IPS-15b (cell line): ENCODE data around the gene JSRP1.

Source experiments
- H3K27me3 ChIP-seq: one replicate; pipeline ENCODE4 v1.6.1; 2013; ENCODE audit warnings: low read length; ENCODE audit not compliant: control insufficient read depth, insufficient read depth
- H3K36me3 ChIP-seq: one replicate; pipeline ENCODE4 v1.6.1; 2013; ENCODE audit warnings: low read length; ENCODE audit not compliant: control insufficient read depth, insufficient read depth
- H3K4me1 ChIP-seq: one replicate; pipeline ENCODE4 v1.6.1; 2013; ENCODE audit warnings: mild to moderate bottlenecking, low read length; ENCODE audit not compliant: control insufficient read depth, insufficient read depth
- H3K4me3 ChIP-seq: one replicate; pipeline ENCODE4 v1.5.1; 2013; ENCODE audit warnings: low read depth, low read length
- H3K9ac ChIP-seq: one replicate; pipeline ENCODE4 v1.6.1; 2013; ENCODE audit warnings: low read depth, mild to moderate bottlenecking, low read length
- H3K9me3 ChIP-seq: one replicate; pipeline ENCODE4 v1.6.1; 2013; ENCODE audit warnings: mild to moderate bottlenecking, low read length; ENCODE audit not compliant: control insufficient read depth, insufficient read depth

The JSRP1 gene

GRCh38 chr19:2224754-2225349, 31.4 kb downstream of the JSRP1 start:
- H3K4me1 ChIP-seq = no peaks in the 10 kb centered on the region
- no peaks in the 10 kb centered on the region for H3K27me3 ChIP-seq
- no peaks in the 10 kb centered on the region for H3K9me3 ChIP-seq
- peaks cover 84% of the 10 kb centered on the region for H3K36me3 ChIP-seq
- no peak overlapping the region for H3K9ac ChIP-seq
- H3K4me3 ChIP-seq = no peak overlapping the region

GRCh38 chr19:2223959-2224358, 32.3 kb downstream of the JSRP1 start:
- no peak overlapping the region for H3K9ac ChIP-seq
- H3K9me3 ChIP-seq = no peaks in the 10 kb centered on the region
- no peak overlapping the region for H3K4me3 ChIP-seq
- peaks cover 80% of the 10 kb centered on the region for H3K36me3 ChIP-seq
- no peaks in the 10 kb centered on the region for H3K27me3 ChIP-seq
- no peaks in the 10 kb centered on the region for H3K4me1 ChIP-seq

DNA sequence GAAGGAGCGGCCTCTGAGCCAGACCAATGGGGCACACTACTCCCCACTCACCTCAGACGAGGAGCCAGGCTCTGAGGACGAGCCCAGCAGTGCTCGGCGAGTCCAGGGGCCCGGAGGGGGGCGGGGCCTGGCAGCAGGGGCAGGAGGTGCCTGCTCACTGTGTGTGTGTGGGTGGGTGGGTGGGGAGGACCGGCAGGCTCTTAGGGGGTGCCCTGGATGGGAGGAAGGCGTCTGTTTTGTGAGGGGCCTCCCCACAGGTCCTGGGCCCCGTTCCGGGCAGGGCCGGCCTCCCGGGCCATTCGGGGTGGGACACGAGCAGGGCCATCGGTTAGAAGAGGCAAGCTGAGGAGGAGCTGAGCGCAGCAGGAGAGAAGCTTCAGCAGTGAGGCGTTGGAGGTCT, 32.8 kb downstream of the JSRP1 start:
- H3K9ac ChIP-seq = no peak overlapping the region
- no peaks in the 10 kb centered on the region for H3K27me3 ChIP-seq
- peaks cover 75% of the 10 kb centered on the region for H3K36me3 ChIP-seq
- H3K9me3 ChIP-seq = no peaks in the 10 kb centered on the region
- H3K4me3 ChIP-seq = no peak overlapping the region
- H3K4me1 ChIP-seq = no peaks in the 10 kb centered on the region

- Histone ChIP-seq H3K4me3 (no peak overlapping the region), H3K9ac (no peak overlapping the region), H3K27me3 (no peaks in the 10 kb centered on the region), H3K36me3 (peaks cover 78% of the 10 kb centered on the region), H3K9me3 (no peaks in the 10 kb centered on the region), H3K4me1 (no peaks in the 10 kb centered on the region)
These were observed 34.3 kb downstream of the JSRP1 start for GRCh38 chr19:2221918-2222317.

- Histone ChIP-seq H3K9ac (no peak overlapping the region), H3K27me3 (no peaks in the 10 kb centered on the region), H3K9me3 (no peaks in the 10 kb centered on the region), H3K36me3 (peaks cover 78% of the 10 kb centered on the region), H3K4me3 (no peak overlapping the region), H3K4me1 (no peaks in the 10 kb centered on the region)
These were observed 34.9 kb downstream of the JSRP1 start for GRCh38 chr19:2221250-2221831.

GRCh38 chr19:2219726-2220125, 36.5 kb downstream of the JSRP1 start:
- no peak overlapping the region for H3K4me3 ChIP-seq
- peaks cover 77% of the 10 kb centered on the region for H3K36me3 ChIP-seq
- no peaks in the 10 kb centered on the region for H3K9me3 ChIP-seq
- H3K9ac ChIP-seq = no peak overlapping the region
- H3K27me3 ChIP-seq = no peaks in the 10 kb centered on the region
- H3K4me1 ChIP-seq = no peaks in the 10 kb centered on the region

GRCh38 chr19:2217591-2217990, 38.6 kb downstream of the JSRP1 start:
- no peaks in the 10 kb centered on the region for H3K9me3 ChIP-seq
- H3K27me3 ChIP-seq = no peaks in the 10 kb centered on the region
- no peak overlapping the region for H3K9ac ChIP-seq
- H3K4me1 ChIP-seq = no peaks in the 10 kb centered on the region
- no peak overlapping the region for H3K4me3 ChIP-seq
- H3K36me3 ChIP-seq = peaks cover 78% of the 10 kb centered on the region

- no peaks in the 10 kb centered on the region for H3K9me3 ChIP-seq
- no peak overlapping the region for H3K4me3 ChIP-seq
- H3K27me3 ChIP-seq = no peaks in the 10 kb centered on the region
- no peak overlapping the region for H3K9ac ChIP-seq
- peaks cover 79% of the 10 kb centered on the region for H3K36me3 ChIP-seq
- no peaks in the 10 kb centered on the region for H3K4me1 ChIP-seq
These were observed 39.6 kb downstream of the JSRP1 start for GRCh38 chr19:2216361-2217225.

DNA sequence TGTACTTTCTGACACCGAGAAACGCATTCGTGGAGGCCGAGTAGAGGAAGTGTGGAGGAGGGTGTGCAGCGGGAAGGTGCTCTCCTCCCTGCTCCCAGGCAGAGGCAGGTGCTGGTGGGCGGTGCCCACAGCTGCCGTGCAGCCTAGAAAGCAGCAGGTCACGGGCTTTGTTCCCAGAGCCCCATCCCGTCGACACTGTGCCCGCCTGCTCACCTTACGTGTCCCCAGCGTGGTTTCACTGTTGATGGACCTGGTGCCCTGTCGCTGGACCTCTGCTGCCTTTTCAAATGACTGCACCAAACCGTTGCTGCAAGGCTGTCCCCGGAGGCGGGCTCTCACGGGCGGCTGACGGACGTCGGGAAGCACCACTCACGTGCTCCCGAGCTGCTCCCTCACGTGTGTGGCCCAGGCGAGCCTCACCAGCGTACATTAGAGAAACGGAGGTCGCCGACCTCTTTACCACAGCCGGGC, 40.9 kb downstream of the JSRP1 start:
- Histone ChIP-seq H3K4me3 (no peak overlapping the region), H3K9ac (no peak overlapping the region), H3K27me3 (no peaks in the 10 kb centered on the region), H3K4me1 (no peaks in the 10 kb centered on the region), H3K36me3 (peaks cover 82% of the 10 kb centered on the region), H3K9me3 (no peaks in the 10 kb centered on the region)

GRCh38 chr19:2214251-2214650, 42.0 kb downstream of the JSRP1 start:
- no peak overlapping the region for H3K4me3 ChIP-seq
- H3K9ac ChIP-seq = no peak overlapping the region
- no peaks in the 10 kb centered on the region for H3K9me3 ChIP-seq
- H3K4me1 ChIP-seq = no peaks in the 10 kb centered on the region
- no peaks in the 10 kb centered on the region for H3K27me3 ChIP-seq
- H3K36me3 ChIP-seq = peaks cover 78% of the 10 kb centered on the region

- Histone ChIP-seq H3K27me3 (no peaks in the 10 kb centered on the region), H3K4me1 (no peaks in the 10 kb centered on the region), H3K9me3 (no peaks in the 10 kb centered on the region), H3K9ac (no peak overlapping the region), H3K4me3 (no peak overlapping the region), H3K36me3 (peaks cover 78% of the 10 kb centered on the region)
These were observed 42.4 kb downstream of the JSRP1 start for GRCh38 chr19:2213799-2214198.
